GM19395 (cell line): Measurements from ENCODE around the gene RNASE13.
"Not testable (repeated sequence)": the region's sequence is repeated elsewhere in the genome, so short reads cannot be mapped to it uniquely, and the experiment has no call there.

Experiments used
- ATAC-seq: cut with Tn5 transposase; IDR thresholded peaks from one replicate; pipeline ENCODE4 v1.9.1; 2021; ENCODE audit warnings: mild to moderate bottlenecking, moderate library complexity; ENCODE audit not compliant: unreplicated experiment

RNASE13 gene

GRCh38 chr14:20996521-20996920 is 38.1 kb downstream of the RNASE13 start:
- no peak for ATAC-seq

- peak; percentile 97 for ATAC-seq
Measured at GRCh38 chr14:20989787-20990600, 44.6 kb downstream of the RNASE13 start, which contains the start of gene METTL17. Gene METTL17 (plus strand): TSS chr14:20989980. CDS start chr14:20990003, 23 bp downstream.

- ATAC-seq, result no peak
Measured at GRCh38 chr14:20989471-20989786, 45.2 kb downstream of the RNASE13 start.

- ATAC-seq, result no peak
Measured at GRCh38 chr14:20988717-20989470, 45.7 kb downstream of the RNASE13 start.

GRCh38 chr14:20986811-20987210 is 47.8 kb downstream of the RNASE13 start:
- ATAC-seq, result no peak

GRCh38 chr14:20985650-20986049 is 49.0 kb downstream of the RNASE13 start:
- not testable (repeated sequence) for ATAC-seq
